Large intestine (tissue), 3 donors: Measurements from ENCODE around the gene RNF123. TPM values are rescaled to one million over a fixed set of nuclear protein-coding genes. Genes with fewer than 3 reads are reported as not detected.

Experiments used
- DNase-seq, 2 donors: peaks; one replicate each; pipeline versions ENCODE4 v3.0.0 to v3.0.0-alpha.2; 2013
- H3K27ac ChIP-seq: one replicate; pipeline ENCODE4 v1.5.1; 2013; ENCODE audit warnings: low read length
- H3K27me3 ChIP-seq: 2 replicates; pipeline ENCODE4 v1.6.1; 2013; ENCODE audit warnings: low read length; ENCODE audit not compliant: control insufficient read depth, insufficient read depth
- H3K36me3 ChIP-seq: 2 replicates; pipeline ENCODE4 v1.6.1; 2013; ENCODE audit warnings: low read length; ENCODE audit not compliant: control insufficient read depth, insufficient read depth
- H3K4me1 ChIP-seq: one replicate; pipeline ENCODE4 v1.6.1; 2013; ENCODE audit warnings: low read length; ENCODE audit not compliant: control insufficient read depth, insufficient read depth
- H3K4me3 ChIP-seq: one replicate; pipeline ENCODE4 v1.5.1; 2013; ENCODE audit warnings: low read length
- H3K9me3 ChIP-seq: one replicate; pipeline ENCODE4 v1.6.1; 2013; ENCODE audit warnings: mild to moderate bottlenecking, low read depth, low read length, moderate library complexity; ENCODE audit not compliant: control insufficient read depth
- WGBS: methylation state at CpG from one replicate; pipeline ENCODE4 v1.1.5; 2013; ENCODE audit warnings: low lambda C conversion rate; ENCODE audit not compliant: insufficient coverage; 5-methylcytosine and 5-hydroxymethylcytosine counted together
- polyA plus RNA-seq: library from polyadenylated mRNA; unstranded; fragments of 120-200 nt; gene quantifications from one replicate; pipeline ENCODE4 v1.2.1, GENCODE V29; 2013

Gene RNF123
- polyA plus RNA-seq, 1 donor, result 35.6 TPM

- H3K36me3 ChIP-seq, result peaks cover 63% of the 10 kb centered on the region
- peaks cover 2% of the 10 kb centered on the region for H3K4me1 ChIP-seq
- H3K4me3 ChIP-seq, result no peak overlapping the region
- no peaks in the 10 kb centered on the region for H3K9me3 ChIP-seq
- H3K27ac ChIP-seq, result no peak overlapping the region
- DNase-seq, result no peak
- WGBS, result no CpG with 5 or more reads among the region's 11 CpGs
- no peaks in the 10 kb centered on the region for H3K27me3 ChIP-seq
These were observed 22.8 kb downstream of the RNF123 start for GRCh38 chr3:49712166-49712565.

GRCh38 chr3:49712631-49713317 lies 23.4 kb downstream of the RNF123 start:
- Histone ChIP-seq H3K27me3 (no peaks in the 10 kb centered on the region), H3K4me3 (no peak overlapping the region), H3K27ac (no peak overlapping the region), H3K36me3 (peaks cover 61% of the 10 kb centered on the region), H3K4me1 (peaks cover 2% of the 10 kb centered on the region), H3K9me3 (no peaks in the 10 kb centered on the region)
- no CpG with 5 or more reads among the region's 7 CpGs for WGBS
- no peak for DNase-seq

DNA sequence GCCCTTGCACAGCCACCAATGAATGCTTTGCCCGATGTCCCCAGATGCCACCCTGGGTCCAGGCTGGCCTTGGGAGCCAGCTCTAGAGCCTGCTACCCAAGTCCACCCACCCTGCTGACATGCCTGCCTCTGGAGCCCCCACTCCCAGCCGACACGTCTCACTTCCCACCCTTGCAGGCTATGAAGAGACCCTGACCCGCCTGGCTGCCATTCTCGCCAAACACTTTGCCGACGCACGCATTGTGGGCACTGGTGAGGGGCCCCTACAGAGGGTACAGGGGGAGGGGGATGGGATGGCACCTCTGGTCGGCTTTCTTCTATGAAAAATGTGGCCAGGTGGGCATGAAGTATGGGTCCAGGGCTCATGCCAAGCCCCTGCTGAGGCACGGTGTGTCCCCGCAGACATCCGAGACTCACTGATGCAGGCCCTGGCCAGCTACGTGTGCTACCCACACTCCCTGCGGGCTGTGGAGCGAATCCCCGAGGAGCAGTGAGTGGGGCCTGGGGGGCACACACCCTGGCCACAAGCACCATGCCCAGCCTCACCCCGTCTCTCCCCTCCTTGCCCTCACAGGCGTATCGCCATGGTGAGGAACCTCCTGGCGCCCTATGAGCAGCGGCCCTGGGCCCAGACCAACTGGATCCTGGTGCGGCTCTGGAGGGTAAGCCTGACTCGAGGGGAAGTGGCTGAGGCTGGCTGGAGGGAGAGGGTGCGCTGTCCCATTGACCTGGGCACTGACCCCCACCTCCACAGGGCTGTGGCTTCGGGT lies 24.2 kb downstream of the RNF123 start:
- no peak for DNase-seq
- Histone ChIP-seq H3K4me1 (peaks cover 6% of the 10 kb centered on the region), H3K9me3 (peaks cover 7% of the 10 kb centered on the region), H3K27me3 (no peaks in the 10 kb centered on the region), H3K27ac (no peak overlapping the region), H3K36me3 (peaks cover 56% of the 10 kb centered on the region), H3K4me3 (no peak overlapping the region)
- WGBS, result no CpG with 5 or more reads among the region's 25 CpGs

DNA sequence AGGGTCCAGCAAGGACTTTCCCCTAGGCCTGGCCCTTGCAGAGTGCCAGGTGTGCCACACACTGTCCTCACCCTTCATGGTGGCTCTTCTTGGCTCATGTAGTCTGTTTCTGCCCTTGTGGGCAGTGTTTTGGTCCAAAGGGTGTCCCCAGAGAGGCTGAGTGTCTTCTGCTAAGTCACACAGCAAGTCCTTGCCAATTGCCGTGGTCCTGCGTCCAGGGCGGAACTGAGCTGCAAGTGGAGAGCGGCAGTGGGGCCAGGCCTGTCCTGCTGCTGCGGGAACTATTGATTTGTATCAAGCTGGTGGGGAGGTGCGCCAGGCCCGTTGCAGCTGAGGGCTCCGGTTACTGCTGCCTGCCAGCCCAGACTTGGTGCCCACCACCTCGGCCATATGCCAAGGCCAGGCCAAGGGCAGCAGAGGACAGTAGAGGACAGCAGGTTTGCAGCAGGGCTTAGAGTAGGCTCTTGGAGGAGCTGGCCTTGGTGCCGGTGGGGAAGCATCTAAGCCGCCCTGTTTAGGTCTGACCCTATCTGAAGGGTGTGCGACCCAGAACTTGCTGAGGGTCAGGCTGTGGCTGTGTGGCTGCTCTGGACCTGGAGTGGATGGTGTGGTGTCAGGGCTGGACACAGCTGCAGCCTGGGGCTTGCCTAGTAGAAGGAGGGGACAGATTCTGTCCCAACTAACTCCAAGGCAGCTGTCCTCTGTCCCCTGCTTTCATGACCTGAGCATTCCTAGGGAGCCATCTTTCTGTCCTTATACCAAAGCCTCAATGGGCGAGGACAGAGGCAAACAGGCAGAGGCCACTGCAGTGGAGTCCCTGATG lies 25.6 kb downstream of the RNF123 start:
- H3K27ac ChIP-seq, result no peak overlapping the region
- no peak overlapping the region for H3K4me3 ChIP-seq
- peaks cover 56% of the 10 kb centered on the region for H3K36me3 ChIP-seq
- H3K27me3 ChIP-seq, result no peaks in the 10 kb centered on the region
- no CpG with 5 or more reads among the region's 13 CpGs for WGBS
- peaks cover 15% of the 10 kb centered on the region for H3K4me1 ChIP-seq
- peaks cover 11% of the 10 kb centered on the region for H3K9me3 ChIP-seq
- no peak for DNase-seq

- H3K9me3 ChIP-seq, result peaks cover 11% of the 10 kb centered on the region
- H3K4me1 ChIP-seq, result peaks cover 15% of the 10 kb centered on the region
- no peaks in the 10 kb centered on the region for H3K27me3 ChIP-seq
- peaks cover 60% of the 10 kb centered on the region for H3K36me3 ChIP-seq
- WGBS, result no CpG with 5 or more reads among the region's 13 CpGs
- H3K27ac ChIP-seq, result no peak overlapping the region
- H3K4me3 ChIP-seq, result no peak overlapping the region
- DNase-seq, result no peak
These were observed 26.3 kb downstream of the RNF123 start for GRCh38 chr3:49715611-49716121.

GRCh38 chr3:49716169-49716568 lies 26.8 kb downstream of the RNF123 start:
- Histone ChIP-seq H3K4me3 (no peak overlapping the region), H3K4me1 (peaks cover 15% of the 10 kb centered on the region), H3K9me3 (peaks cover 11% of the 10 kb centered on the region), H3K27me3 (no peaks in the 10 kb centered on the region), H3K27ac (no peak overlapping the region), H3K36me3 (peaks cover 64% of the 10 kb centered on the region)
- no CpG with 5 or more reads among the region's 7 CpGs for WGBS
- no peak for DNase-seq

- no peak for DNase-seq
- no peaks in the 10 kb centered on the region for H3K27me3 ChIP-seq
- peaks cover 15% of the 10 kb centered on the region for H3K4me1 ChIP-seq
- H3K4me3 ChIP-seq, result no peak overlapping the region
- peaks cover 64% of the 10 kb centered on the region for H3K36me3 ChIP-seq
- H3K9me3 ChIP-seq, result peaks cover 11% of the 10 kb centered on the region
- no CpG with 5 or more reads among the region's 16 CpGs for WGBS
- H3K27ac ChIP-seq, result no peak overlapping the region
These were observed 27.4 kb downstream of the RNF123 start for GRCh38 chr3:49716691-49717210.

- Histone ChIP-seq H3K4me1 (peaks cover 16% of the 10 kb centered on the region), H3K36me3 (peaks cover 68% of the 10 kb centered on the region), H3K27ac (no peak overlapping the region), H3K4me3 (no peak overlapping the region), H3K9me3 (peaks cover 11% of the 10 kb centered on the region), H3K27me3 (no peaks in the 10 kb centered on the region)
- no CpG with 5 or more reads among the region's 14 CpGs for WGBS
- DNase-seq, result no peak
These were observed 28.0 kb downstream of the RNF123 start for GRCh38 chr3:49717211-49717958.

DNA sequence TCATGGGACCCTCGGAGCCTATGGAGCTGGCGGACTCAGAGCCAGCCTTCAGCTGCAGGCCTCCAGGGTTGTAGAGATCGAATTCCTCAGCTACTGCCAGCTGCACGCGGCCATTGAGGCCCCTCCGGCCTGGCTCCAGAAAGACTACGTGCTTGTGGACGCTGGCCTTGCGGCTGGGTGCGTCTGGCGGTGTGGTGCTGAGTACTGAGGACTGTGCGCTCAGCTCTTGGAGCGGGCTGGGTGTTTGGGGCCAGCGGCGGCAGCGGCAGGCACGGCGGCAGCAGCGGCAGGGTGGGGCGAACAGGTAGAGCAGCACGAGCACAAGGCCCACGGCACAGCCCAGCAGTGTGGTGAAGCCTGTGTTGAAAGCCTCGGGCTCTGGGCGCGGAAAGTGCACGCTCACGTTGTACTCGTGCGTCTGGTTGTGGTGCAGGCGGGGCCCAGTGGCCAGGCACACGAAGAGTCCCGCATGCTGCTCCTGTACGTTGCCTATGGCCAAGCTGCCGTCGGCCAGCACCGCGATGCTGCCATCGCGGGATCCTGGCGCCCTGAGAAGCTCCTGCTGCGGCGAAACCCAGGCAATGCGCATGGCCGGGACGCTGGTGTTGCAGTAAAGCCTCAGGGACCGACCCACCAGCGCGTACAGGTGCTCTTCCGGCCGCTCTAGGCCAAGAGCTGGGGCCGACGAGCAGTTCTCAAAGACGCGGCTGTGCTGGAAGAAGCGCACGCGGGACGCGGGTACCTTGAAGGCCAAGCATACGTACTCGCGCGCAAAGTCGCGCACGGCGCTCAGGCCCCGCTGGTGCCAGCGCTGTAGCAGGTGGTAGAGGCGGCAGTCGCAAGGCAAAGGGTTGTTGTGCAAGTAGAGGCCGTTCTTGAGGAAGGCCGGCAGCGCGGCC lies 28.9 kb downstream of the RNF123 start:
- no CpG with 5 or more reads among the region's 75 CpGs for WGBS
- H3K27me3 ChIP-seq, result no peaks in the 10 kb centered on the region
- peaks cover 11% of the 10 kb centered on the region for H3K9me3 ChIP-seq
- H3K27ac ChIP-seq, result no peak overlapping the region
- H3K4me1 ChIP-seq, result peaks cover 22% of the 10 kb centered on the region
- no peak for DNase-seq
- H3K4me3 ChIP-seq, result no peak overlapping the region
- H3K36me3 ChIP-seq, result peaks cover 65% of the 10 kb centered on the region
